Measurements from ENCODE around the gene GRB10.

GRB10 gene

GRCh38 chr7:50651271-50651989 lies 131.3 kb downstream of the GRB10 start:
- no peak for DNase-seq

GRCh38 chr7:50650057-50650664 lies 132.5 kb downstream of the GRB10 start:
- no peak for DNase-seq

- no peak for DNase-seq
Measured at GRCh38 chr7:50649259-50649885, 133.3 kb downstream of the GRB10 start.

- DNase-seq: no peak
Measured at GRCh38 chr7:50648570-50649169, 134.0 kb downstream of the GRB10 start.

- no peak for DNase-seq
Measured at GRCh38 chr7:50648076-50648475, 134.6 kb downstream of the GRB10 start.

- no peak for DNase-seq
Measured at GRCh38 chr7:50647286-50647980, 135.3 kb downstream of the GRB10 start.

- no peak for DNase-seq
Measured at GRCh38 chr7:50646069-50646468, 136.6 kb downstream of the GRB10 start.

GRCh38 chr7:50645186-50645585 lies 137.5 kb downstream of the GRB10 start:
- no peak for DNase-seq

- DNase-seq: no peak
Measured at GRCh38 chr7:50644586-50644985, 138.1 kb downstream of the GRB10 start.

- no peak for DNase-seq
Measured at GRCh38 chr7:50644114-50644513, 138.6 kb downstream of the GRB10 start.

- DNase-seq: no peak
Measured at GRCh38 chr7:50641442-50642405, 141.0 kb downstream of the GRB10 start.

GRCh38 chr7:50640779-50641178 lies 141.9 kb downstream of the GRB10 start:
- no peak for DNase-seq

- no peak for DNase-seq
Measured at GRCh38 chr7:50640256-50640655, 142.4 kb downstream of the GRB10 start.

- no peak for DNase-seq
Measured at GRCh38 chr7:50637725-50638643, 144.7 kb downstream of the GRB10 start.

- DNase-seq: no peak
Measured at GRCh38 chr7:50634378-50634777, 148.3 kb downstream of the GRB10 start.

- DNase-seq: no peak
Measured at GRCh38 chr7:50633414-50633710, 149.3 kb downstream of the GRB10 start.

GRCh38 chr7:50632561-50633413 lies 149.9 kb downstream of the GRB10 start:
- peak; percentile 48 for DNase-seq

GRCh38 chr7:50631639-50632038 lies 151.1 kb downstream of the GRB10 start:
- no peak for DNase-seq

GRCh38 chr7:50631100-50631499 lies 151.6 kb downstream of the GRB10 start:
- DNase-seq: no peak

GRCh38 chr7:50629238-50629901 lies 153.3 kb downstream of the GRB10 start:
- no peak for DNase-seq
